ENCODE data around the gene GPR139.

Gene GPR139

DNA sequence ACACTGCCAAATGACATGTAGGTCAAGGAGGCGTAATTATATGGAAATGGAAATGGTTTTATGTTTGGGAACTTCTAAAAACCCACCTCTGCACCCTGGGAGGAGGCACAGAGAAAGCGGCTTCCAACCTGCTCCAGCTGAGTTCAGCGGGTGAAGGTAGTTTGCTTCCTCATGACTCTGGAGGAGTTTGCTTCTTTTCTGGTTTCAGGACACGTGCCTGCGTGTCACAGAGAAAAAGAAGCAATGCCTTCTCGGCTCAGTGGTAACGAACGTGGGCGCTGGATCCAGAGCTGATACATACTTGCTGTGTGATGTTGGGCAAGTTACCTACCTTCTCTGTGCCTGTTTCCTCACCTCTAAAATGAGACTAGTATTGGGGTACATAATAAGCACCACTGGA is 22.1 kb downstream of the GPR139 start:
- Histone ChIP-seq H3K27ac (ENCODE audit: low read depth, low read length) (no peak overlapping the region), H3K9me3 (ENCODE audit: insufficient read depth, low read depth, low read length) (no peaks in the 10 kb centered on the region), H3K4me1 (ENCODE audit: insufficient read depth, low read length) (0 out of 2 replicates have a peak, but pooled peaks cover 3% of the 10 kb centered on the region), H3K9ac (ENCODE audit: low read depth, low read length) (no peak overlapping the region), H3K27me3 (ENCODE audit: insufficient read depth, low read length) (no peaks in the 10 kb centered on the region), H3K4me3 (ENCODE audit: low read length) (no peak overlapping the region), H3K36me3 (ENCODE audit: insufficient read depth, low read length) (no peaks in the 10 kb centered on the region)
- WGBS = 95% methylated on average over 9 of the region's 9 CpGs

DNA sequence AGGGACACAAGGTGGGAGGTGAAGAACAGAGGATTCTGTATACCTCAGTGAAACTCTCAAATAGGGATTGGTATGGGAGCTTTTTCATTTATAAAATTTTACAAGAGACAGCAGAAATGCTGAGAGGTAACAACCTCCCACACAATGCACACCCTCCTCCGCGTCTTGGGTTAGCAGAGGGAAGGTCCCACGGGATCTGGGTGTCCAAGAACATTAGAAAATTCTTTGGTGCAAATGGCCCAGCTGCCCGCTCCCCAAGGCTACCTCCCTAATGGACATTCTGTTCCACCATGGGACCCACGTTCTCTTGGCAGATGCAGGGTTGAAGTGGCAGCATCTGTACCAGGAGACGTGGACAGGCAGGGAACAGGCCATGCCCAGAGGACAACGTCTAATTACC is 22.5 kb downstream of the GPR139 start:
- Histone ChIP-seq H3K4me1 (ENCODE audit: insufficient read depth, low read length) (0 out of 2 replicates have a peak, but pooled peaks cover 3% of the 10 kb centered on the region), H3K27ac (ENCODE audit: low read depth, low read length) (no peak overlapping the region), H3K36me3 (ENCODE audit: insufficient read depth, low read length) (no peaks in the 10 kb centered on the region), H3K4me3 (ENCODE audit: low read length) (no peak overlapping the region), H3K9me3 (ENCODE audit: insufficient read depth, low read depth, low read length) (no peaks in the 10 kb centered on the region), H3K27me3 (ENCODE audit: insufficient read depth, low read length) (no peaks in the 10 kb centered on the region), H3K9ac (ENCODE audit: low read depth, low read length) (no peak overlapping the region)
- WGBS = 91% methylated on average over 7 of the region's 7 CpGs

DNA sequence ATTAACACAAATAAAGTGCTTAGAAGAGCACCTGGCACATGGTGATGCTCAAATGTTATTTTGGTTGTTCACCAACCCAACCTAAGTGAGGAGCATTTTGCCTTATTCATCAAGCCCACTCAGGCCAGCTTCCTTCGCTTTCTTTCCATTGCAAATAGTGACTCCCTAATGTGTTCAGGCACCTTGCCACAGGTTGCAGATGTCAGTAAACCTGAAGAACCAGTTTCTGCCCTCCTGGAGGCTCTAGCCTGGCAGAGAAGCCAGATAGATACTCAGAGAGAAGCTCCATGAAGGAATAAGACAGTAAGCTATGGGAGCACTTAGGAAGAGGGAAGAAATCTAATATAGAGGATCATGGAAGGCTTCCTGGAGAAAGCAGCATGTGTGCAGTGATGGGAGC is 23.9 kb downstream of the GPR139 start:
- H3K4me3 ChIP-seq (ENCODE audit: low read length) = no peak overlapping the region
- H3K27me3 ChIP-seq (ENCODE audit: insufficient read depth, low read length) = no peaks in the 10 kb centered on the region
- 95% methylated on average over 1 of the region's 1 CpG for WGBS
- H3K4me1 ChIP-seq (ENCODE audit: insufficient read depth, low read length) = 0 out of 2 replicates have a peak, but pooled peaks cover 3% of the 10 kb centered on the region
- no peak overlapping the region for H3K27ac ChIP-seq (ENCODE audit: low read depth, low read length)
- no peaks in the 10 kb centered on the region for H3K36me3 ChIP-seq (ENCODE audit: insufficient read depth, low read length)
- H3K9ac ChIP-seq (ENCODE audit: low read depth, low read length) = no peak overlapping the region
- H3K9me3 ChIP-seq (ENCODE audit: insufficient read depth, low read depth, low read length) = no peaks in the 10 kb centered on the region

DNA sequence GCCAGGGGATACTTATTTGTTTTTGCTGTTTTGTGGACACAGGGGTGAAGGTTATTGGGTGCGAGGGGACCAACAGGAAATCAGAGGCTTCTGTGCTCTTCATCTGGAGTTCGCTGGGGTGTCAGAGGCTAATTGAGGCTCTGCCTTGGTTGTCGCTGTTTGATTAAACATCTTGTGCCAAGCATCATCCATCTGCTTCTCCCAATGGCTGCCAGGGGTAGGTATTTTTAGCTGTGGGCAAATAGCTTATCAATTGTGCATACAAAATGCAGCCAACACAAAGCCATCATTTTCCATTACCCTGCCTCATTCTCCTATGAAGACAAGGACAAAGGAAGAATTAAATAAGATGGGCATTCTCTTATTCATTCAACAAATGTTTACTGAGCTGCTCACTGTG is 27.8 kb downstream of the GPR139 start:
- Histone ChIP-seq H3K27ac (ENCODE audit: low read depth, low read length) (no peak overlapping the region), H3K9me3 (ENCODE audit: insufficient read depth, low read depth, low read length) (no peaks in the 10 kb centered on the region), H3K4me1 (ENCODE audit: insufficient read depth, low read length) (peaks cover 15% of the 10 kb centered on the region), H3K27me3 (ENCODE audit: insufficient read depth, low read length) (no peaks in the 10 kb centered on the region), H3K9ac (ENCODE audit: low read depth, low read length) (no peak overlapping the region), H3K36me3 (ENCODE audit: insufficient read depth, low read length) (no peaks in the 10 kb centered on the region), H3K4me3 (ENCODE audit: low read length) (no peak overlapping the region)
- WGBS = 95% methylated on average over 3 of the region's 3 CpGs

DNA sequence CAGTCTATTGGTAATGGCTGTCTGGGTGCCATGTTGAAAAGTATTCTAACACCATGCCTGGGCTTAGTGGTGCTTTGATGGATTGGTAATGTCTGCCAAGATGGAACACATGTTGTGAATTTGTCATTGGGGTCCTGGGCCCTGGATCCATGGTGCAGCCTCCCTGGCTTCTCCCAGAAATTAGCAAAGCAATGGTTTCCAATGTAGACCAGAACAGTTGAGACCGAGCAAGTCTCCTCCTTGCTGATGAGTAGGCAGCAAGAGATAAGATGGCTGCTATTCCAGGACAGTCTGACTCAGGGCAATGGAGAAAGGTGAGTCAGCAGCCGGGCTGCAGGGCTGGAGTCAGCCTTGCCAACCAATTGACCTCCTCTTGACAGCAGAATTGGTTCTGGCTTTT is 30.8 kb downstream of the GPR139 start:
- H3K4me1 ChIP-seq (ENCODE audit: insufficient read depth, low read length) = peaks cover 13% of the 10 kb centered on the region
- H3K9me3 ChIP-seq (ENCODE audit: insufficient read depth, low read depth, low read length) = no peaks in the 10 kb centered on the region
- no peaks in the 10 kb centered on the region for H3K36me3 ChIP-seq (ENCODE audit: insufficient read depth, low read length)
- no peak overlapping the region for H3K4me3 ChIP-seq (ENCODE audit: low read length)
- no peaks in the 10 kb centered on the region for H3K27me3 ChIP-seq (ENCODE audit: insufficient read depth, low read length)
- H3K27ac ChIP-seq (ENCODE audit: low read depth, low read length) = no peak overlapping the region
- 84% methylated on average over 2 of the region's 2 CpGs for WGBS
- no peak overlapping the region for H3K9ac ChIP-seq (ENCODE audit: low read depth, low read length)

DNA sequence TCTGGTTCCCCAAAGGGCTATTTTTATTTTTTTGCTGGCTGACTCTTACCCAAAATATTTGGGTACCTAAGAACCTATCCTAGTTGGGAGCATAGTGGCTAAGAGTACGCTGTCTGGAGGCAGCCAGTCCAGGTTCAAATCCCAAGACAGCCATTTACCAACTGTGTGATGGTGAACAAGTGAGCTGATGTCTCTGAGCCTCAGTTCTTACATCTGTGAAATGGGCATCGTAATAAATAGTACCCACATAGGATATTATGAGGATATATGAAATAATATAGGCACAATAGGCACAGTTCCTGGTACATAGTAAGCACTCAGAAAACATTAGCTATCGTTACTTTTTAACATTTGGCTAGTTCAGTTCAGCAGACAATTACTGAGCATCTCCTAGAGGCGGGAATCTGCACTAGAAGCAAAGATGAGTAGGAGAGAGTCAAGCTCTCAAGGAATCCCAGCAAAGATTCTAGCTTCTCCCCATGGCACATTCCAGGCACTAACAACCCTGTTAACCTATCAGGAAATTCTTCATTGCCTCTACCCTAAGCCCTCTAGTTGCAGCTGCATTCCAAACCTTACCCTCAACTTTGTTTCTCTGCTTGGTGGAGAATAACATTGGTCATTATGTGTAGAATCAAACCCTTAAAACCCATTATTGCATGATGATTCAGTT is 31.6 kb downstream of the GPR139 start:
- Histone ChIP-seq H3K27ac (ENCODE audit: low read depth, low read length) (no peak overlapping the region), H3K36me3 (ENCODE audit: insufficient read depth, low read length) (no peaks in the 10 kb centered on the region), H3K9me3 (ENCODE audit: insufficient read depth, low read depth, low read length) (no peaks in the 10 kb centered on the region), H3K27me3 (ENCODE audit: insufficient read depth, low read length) (no peaks in the 10 kb centered on the region), H3K4me1 (ENCODE audit: insufficient read depth, low read length) (peaks cover 13% of the 10 kb centered on the region), H3K9ac (ENCODE audit: low read depth, low read length) (no peak overlapping the region), H3K4me3 (ENCODE audit: low read length) (no peak overlapping the region)
- WGBS = 95% methylated on average over 3 of the region's 4 CpGs

DNA sequence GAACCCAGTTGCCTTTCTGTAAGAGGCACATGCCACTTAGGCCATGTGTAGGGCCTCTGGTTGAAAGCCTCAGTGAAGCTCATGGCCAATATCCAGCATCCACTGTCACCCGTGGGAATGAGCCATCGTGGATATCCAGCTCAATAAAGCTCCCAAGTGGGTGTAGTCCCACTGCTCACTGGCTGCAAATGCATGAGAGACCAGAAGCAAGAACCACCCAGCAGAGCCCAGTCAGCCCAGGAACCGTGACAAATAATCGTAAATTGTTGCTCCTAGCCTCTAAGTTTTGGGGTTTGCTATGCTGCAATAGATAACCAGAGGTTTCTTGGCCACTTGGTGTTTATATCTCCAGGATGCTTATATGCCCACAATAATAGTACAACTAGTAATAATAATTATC is 33.7 kb downstream of the GPR139 start:
- WGBS = 72% methylated on average over 4 of the region's 4 CpGs
- no peak overlapping the region for H3K9ac ChIP-seq (ENCODE audit: low read depth, low read length)
- H3K36me3 ChIP-seq (ENCODE audit: insufficient read depth, low read length) = no peaks in the 10 kb centered on the region
- no peak overlapping the region for H3K27ac ChIP-seq (ENCODE audit: low read depth, low read length)
- no peaks in the 10 kb centered on the region for H3K9me3 ChIP-seq (ENCODE audit: insufficient read depth, low read depth, low read length)
- H3K4me3 ChIP-seq (ENCODE audit: low read length) = no peak overlapping the region
- peaks cover 13% of the 10 kb centered on the region for H3K4me1 ChIP-seq (ENCODE audit: insufficient read depth, low read length)
- no peaks in the 10 kb centered on the region for H3K27me3 ChIP-seq (ENCODE audit: insufficient read depth, low read length)

DNA sequence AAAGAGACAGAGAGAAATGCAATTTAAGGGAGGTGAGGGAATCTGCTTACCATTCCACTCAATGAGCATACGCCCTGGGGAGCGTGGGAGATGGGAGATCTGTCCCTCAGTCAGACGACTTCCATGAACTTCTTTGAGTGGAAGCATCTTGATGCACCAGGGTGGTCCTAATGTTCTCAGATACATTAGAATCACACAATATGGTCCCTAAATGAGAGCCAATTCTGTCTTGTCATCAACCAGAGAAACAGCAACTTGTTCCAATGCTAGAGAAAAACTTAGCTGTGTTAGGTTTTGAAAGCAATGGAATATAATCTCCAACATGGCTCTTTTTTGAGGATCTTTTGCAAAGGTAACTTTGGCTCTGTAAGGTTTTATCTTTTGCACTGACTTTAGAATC is 44.1 kb downstream of the GPR139 start:
- Histone ChIP-seq H3K4me1 (ENCODE audit: insufficient read depth, low read length) (no peaks in the 10 kb centered on the region), H3K9ac (ENCODE audit: low read depth, low read length) (no peak overlapping the region), H3K4me3 (ENCODE audit: low read length) (no peak overlapping the region), H3K27me3 (ENCODE audit: insufficient read depth, low read length) (no peaks in the 10 kb centered on the region), H3K36me3 (ENCODE audit: insufficient read depth, low read length) (no peaks in the 10 kb centered on the region), H3K9me3 (ENCODE audit: insufficient read depth, low read depth, low read length) (no peaks in the 10 kb centered on the region), H3K27ac (ENCODE audit: low read depth, low read length) (no peak overlapping the region)
- WGBS = 87% methylated on average over 3 of the region's 3 CpGs

DNA sequence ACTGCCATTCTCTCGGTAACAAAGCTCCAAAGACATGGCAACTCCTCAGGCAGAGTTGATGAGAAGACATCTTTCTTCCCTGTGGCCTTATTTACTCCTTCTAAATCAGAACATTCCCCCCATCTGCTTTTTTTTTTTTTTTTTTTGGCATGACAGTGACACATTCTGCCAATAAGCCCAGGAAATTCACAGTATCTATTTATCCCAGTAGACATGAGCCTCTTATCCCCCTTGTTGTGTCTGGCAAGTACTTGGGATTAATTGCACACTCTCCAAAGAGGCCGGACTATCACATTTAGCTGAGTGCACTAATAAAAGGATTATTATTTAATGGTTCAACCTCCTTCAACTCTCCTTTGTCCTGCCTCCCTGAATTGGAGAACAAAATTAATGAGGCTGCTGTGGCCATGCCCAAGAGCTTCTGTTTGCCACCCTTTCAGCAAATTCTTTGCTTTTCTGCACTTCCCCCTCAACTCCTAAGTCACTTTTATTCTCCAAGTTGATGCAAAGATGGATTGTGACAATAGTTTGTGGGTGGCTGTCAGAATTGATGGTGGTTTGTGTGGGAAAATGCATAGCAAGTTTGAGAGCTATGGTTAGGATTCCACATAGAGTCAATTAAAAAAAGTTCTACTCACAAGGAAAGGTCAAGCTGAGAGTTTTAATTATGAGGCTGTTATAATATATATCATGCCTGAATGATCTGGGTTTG is 47.2 kb downstream of the GPR139 start:
- no peak overlapping the region for H3K9ac ChIP-seq (ENCODE audit: low read depth, low read length)
- H3K27me3 ChIP-seq (ENCODE audit: insufficient read depth, low read length) = no peaks in the 10 kb centered on the region
- no peaks in the 10 kb centered on the region for H3K9me3 ChIP-seq (ENCODE audit: insufficient read depth, low read depth, low read length)
- no peak overlapping the region for H3K27ac ChIP-seq (ENCODE audit: low read depth, low read length)
- WGBS = 100% methylated on average over 1 of the region's 2 CpGs
- H3K4me3 ChIP-seq (ENCODE audit: low read length) = no peak overlapping the region
- no peaks in the 10 kb centered on the region for H3K36me3 ChIP-seq (ENCODE audit: insufficient read depth, low read length)
- H3K4me1 ChIP-seq (ENCODE audit: insufficient read depth, low read length) = no peaks in the 10 kb centered on the region

DNA sequence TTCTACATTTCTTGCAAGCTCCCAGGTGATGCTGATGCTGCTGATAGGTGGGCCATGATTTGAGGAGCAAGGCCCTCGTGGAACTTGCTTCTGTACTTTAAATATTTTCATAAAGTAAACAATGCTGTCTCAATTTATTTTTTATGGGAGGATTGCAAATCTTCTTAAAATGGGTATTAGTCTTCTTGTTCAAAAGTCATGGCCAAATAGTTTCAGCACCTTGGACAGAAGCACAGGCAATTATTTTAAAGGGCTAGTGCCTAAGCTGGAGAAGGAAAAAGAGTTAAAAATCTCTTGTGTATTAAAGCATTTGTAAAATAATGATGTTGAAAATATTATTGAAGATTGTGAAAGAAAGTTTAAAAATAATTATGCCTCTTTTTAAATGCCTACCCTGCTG is 50.5 kb downstream of the GPR139 start:
- Histone ChIP-seq H3K36me3 (ENCODE audit: insufficient read depth, low read length) (no peaks in the 10 kb centered on the region), H3K9me3 (ENCODE audit: insufficient read depth, low read depth, low read length) (no peaks in the 10 kb centered on the region), H3K27me3 (ENCODE audit: insufficient read depth, low read length) (no peaks in the 10 kb centered on the region), H3K4me1 (ENCODE audit: insufficient read depth, low read length) (no peaks in the 10 kb centered on the region), H3K4me3 (ENCODE audit: low read length) (no peak overlapping the region), H3K27ac (ENCODE audit: low read depth, low read length) (no peak overlapping the region), H3K9ac (ENCODE audit: low read depth, low read length) (no peak overlapping the region)
- no CpG with 5 or more reads among the region's 1 CpG for whole genome bisulfite sequencing

DNA sequence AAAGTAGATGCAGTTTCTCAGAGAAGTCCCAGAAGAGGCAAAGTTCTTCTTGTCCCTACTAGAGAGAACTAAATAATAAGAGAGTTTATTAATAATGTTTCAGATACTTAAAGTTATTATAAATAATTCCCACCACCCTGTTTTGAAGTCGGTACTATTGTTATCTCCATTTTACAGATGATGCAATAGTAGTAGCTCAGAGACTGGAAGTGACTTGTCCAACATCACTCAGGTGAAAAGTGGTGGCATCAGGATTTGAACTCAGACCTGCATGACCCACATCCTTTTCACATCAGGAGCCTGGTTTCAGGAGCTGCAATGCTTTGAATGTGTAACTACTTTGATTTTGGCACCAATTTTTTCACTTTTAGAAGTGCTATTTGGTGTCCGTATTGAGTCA is 52.7 kb downstream of the GPR139 start:
- WGBS = 100% methylated on average over 1 of the region's 2 CpGs
- H3K4me3 ChIP-seq (ENCODE audit: low read length) = no peak overlapping the region

More for the DNA sequence above, 52.7 kb downstream of the GPR139 start:
- Histone ChIP-seq H3K9me3 (ENCODE audit: insufficient read depth, low read depth, low read length) (no peaks in the 10 kb centered on the region), H3K27ac (ENCODE audit: low read depth, low read length) (no peak overlapping the region), H3K36me3 (ENCODE audit: insufficient read depth, low read length) (no peaks in the 10 kb centered on the region), H3K4me1 (ENCODE audit: insufficient read depth, low read length) (peaks cover 4% of the 10 kb centered on the region; the same call in 1 of the 2 replicates), H3K9ac (ENCODE audit: low read depth, low read length) (no peak overlapping the region), H3K27me3 (ENCODE audit: insufficient read depth, low read length) (no peaks in the 10 kb centered on the region)

Data from HUES64 (cell line).